ENCODE measurements around the gene AFG3L2. TPM values are rescaled to one million over a fixed set of nuclear protein-coding genes. Genes with fewer than 3 reads are reported as not detected.

AFG3L2 gene
- total RNA-seq, 4 donors from 2014 or later = 40.3 to 58.4 (median 44.1) TPM

- no peak for TF ChIP-seq CTCF (IDR thresholded peaks at IDR 0.05; ENCODE audit: low read depth)
Observed at GRCh38 chr18:12366784-12367183, 10.2 kb downstream of the AFG3L2 start.

DNA sequence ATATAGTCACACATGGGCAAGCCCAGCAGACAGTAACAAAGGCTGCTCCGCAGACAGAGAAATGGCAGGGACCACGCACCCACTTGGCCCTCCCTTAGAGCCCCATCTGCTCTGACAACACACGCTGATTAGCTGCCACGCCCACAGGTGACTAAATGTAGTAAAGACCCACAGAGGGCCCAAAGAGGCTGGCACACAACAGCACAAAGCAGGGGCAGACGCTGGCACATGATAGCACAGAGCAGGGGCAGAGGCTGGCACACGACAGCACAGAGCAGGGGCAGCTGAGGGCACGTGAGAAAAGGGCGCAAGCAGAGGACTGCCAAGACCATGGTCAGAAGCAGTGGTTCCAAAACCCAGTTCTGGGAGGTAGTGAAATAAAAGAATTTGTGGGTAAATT lies 10.6 kb downstream of the AFG3L2 start:
- no peak for TF ChIP-seq CTCF (IDR thresholded peaks at IDR 0.05; ENCODE audit: low read depth)

DNA sequence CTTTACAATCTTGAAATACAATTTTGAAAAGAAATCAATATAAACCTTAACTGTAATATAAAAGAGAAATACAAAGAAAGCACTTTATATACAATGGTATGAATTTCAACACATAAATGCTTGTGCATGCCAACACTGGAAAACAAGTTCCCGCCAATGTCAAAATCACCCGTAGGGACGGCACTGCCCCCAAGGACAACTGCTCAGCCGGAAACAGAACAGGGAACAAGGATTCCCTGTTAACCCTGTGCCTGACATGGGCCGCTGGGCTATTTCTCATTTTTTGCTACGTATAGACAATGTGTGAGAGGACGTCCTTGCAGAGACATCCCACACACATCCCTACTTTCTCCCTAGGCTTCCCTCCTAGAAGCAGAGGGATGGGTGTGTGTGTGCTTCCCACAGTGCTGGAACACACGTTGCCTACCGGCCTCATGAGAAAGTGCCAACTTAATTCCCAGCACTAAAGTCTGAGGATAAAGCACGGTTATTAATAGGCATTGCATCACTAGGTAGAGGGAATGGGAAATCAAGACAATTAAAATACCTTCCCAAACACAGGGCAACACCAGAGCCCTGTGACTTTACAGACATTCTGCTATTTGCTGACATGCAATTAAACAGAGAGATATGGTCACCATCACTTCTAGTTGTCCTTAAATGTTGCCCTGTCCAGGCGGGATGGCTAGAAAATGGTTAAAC lies 14.4 kb downstream of the AFG3L2 start:
- no peak for TF ChIP-seq CTCF (IDR thresholded peaks at IDR 0.05; ENCODE audit: low read depth)

DNA sequence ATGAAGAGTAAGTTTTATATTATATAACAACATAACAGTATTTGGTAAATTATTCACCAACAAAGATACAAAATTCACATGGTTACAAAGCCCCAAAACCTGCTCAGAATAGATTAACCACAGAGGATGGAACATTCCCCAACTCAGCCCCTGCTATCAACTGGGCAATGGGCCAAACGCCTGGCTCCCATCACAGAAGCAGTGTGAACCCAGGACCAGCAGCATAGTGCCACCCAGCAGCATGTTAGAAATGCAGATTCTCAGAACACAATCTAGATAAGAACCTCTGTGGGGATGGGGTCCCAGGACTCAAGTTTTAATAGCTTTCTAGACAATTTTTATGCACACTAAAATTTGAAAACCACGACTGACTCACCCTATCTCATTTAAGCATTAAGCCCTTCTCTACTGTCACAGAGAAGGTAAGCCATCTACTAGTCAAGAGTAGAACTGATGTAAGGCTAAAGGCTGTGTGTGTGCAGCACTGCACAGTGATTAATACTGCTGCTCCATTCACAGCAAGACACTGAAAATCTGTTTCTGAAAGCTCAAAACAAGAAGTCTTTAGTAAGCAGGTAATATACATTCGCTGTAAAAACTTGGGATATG lies 15.2 kb downstream of the AFG3L2 start:
- TF ChIP-seq CTCF (IDR thresholded peaks at IDR 0.05; ENCODE audit: low read depth) = no peak

- no peak for TF ChIP-seq CTCF (IDR thresholded peaks at IDR 0.05; ENCODE audit: low read depth)
Observed at GRCh38 chr18:12359515-12359927, 17.5 kb downstream of the AFG3L2 start.

DNA sequence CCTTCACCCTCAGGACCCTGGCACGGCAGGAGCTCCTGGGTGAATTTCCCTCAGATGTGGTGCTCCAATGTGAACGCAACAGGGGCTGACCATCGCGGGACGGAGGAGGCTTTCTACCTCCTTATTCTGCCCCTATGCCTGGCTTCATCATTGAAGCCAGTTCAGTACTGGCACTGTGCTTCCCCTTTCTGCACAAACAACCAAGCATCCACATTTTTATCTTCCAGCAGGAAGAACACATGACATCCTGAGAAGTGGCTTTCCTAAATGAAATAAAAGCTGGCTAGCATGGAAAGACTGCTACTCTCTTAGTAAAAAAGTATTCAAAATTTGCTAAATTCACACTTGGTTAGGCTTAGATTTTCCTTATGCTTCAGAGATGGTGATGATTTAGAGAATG lies 24.8 kb downstream of the AFG3L2 start:
- no peak for TF ChIP-seq CTCF (IDR thresholded peaks at IDR 0.05; ENCODE audit: low read depth)

GRCh38 chr18:12347895-12348294 lies 29.1 kb downstream of the AFG3L2 start:
- no peak for TF ChIP-seq CTCF (IDR thresholded peaks at IDR 0.05; ENCODE audit: low read depth)
